Natural killer cell treated with Interleukin-12 subunit alpha and Interleukin-12 subunit beta and Interleukin-15 and Interleukin-18, amount 100 ng/mL, for 72 hours (primary cell): ENCODE data around the gene ABCF3. TPM values are rescaled to one million over a fixed set of nuclear protein-coding genes. Genes with fewer than 3 reads are reported as not detected.

Experiments used
- ATAC-seq, 2 donors: fragments of 150-1000 bp; cut with Tn5 transposase in 1 of 2; sonication (Bioruptor Pico), chemical (Tn5 transposase) in 1 of 2; 2 replicates each; pipeline ENCODE4 v1.10.0; 2021
- DNase-seq: peaks from one replicate; pipeline ENCODE4 v3.0.0; 2022; ENCODE audit warnings: low spot score
- H3K27ac Mint-ChIP-seq, 2 donors: 1 replicate in 1 of 2; 2 replicates in 1 of 2; pipeline ENCODE4 v1.8.0; 2022; ENCODE audit warnings: mixed read lengths in 2 of 2, mild to moderate bottlenecking in 1 of 2, moderate library complexity in 1 of 2
- H3K27me3 Mint-ChIP-seq, 2 donors: 1 replicate in 1 of 2; 2 replicates in 1 of 2; pipeline ENCODE4 v1.8.0; 2022; ENCODE audit warnings: mixed read lengths in 2 of 2
- H3K36me3 Mint-ChIP-seq: one replicate; pipeline ENCODE4 v1.8.0; 2022; ENCODE audit warnings: mixed read lengths
- H3K4me1 Mint-ChIP-seq, 2 donors: 1 replicate in 1 of 2; 2 replicates in 1 of 2; pipeline ENCODE4 v1.8.0; 2022; ENCODE audit warnings: low read depth in 2 of 2, mixed read lengths in 2 of 2, mild to moderate bottlenecking in 1 of 2
- H3K4me3 Mint-ChIP-seq: one replicate; pipeline ENCODE4 v1.8.0; 2022; ENCODE audit warnings: mixed read lengths
- H3K9me3 Mint-ChIP-seq: 2 replicates; pipeline ENCODE4 v1.8.0; 2022; ENCODE audit warnings: mixed read lengths
- total RNA-seq, 2 donors: library from RNA; stranded (reverse); gene quantifications; one replicate each; pipeline ENCODE4 v1.2.3, GENCODE V29; 2022

ABCF3 gene
- total RNA-seq, 2 donors from 2014 or later = 102 to 144 TPM

- Mint-ChIP-seq H3K36me3 (no peaks in the 10 kb centered on the region), H3K27me3 (no peaks in the 10 kb centered on the region)
- ATAC-seq = no peak
These were observed 11.7 kb upstream of the ABCF3 start for GRCh38 chr3:184174284-184174645.

GRCh38 chr3:184174646-184175492 is 11.1 kb upstream of the ABCF3 start, which contains the start of gene AP2M1:
Gene AP2M1, plus strand, starts transcription at chr3:184174855. Its CDS starts 2,139 bp downstream, at chr3:184176994.
- Mint-ChIP-seq H3K36me3 (no peaks in the 10 kb centered on the region), H3K27ac (peak within 1 kb of the TSS; percentile 63 to 87), H3K4me3 (peak within 1 kb of the TSS; percentile 97), H3K27me3 (no peaks in the 10 kb centered on the region), H3K9me3 (no peaks in the 10 kb centered on the region), H3K4me1 (peaks cover 21 to 33% of the 10 kb centered on the region in 2 donors)
- ATAC-seq (peak; percentile 98 to 99), DNase-seq (peak; percentile 98)

More at GRCh38 chr3:184174284-184174645, 11.7 kb upstream of the ABCF3 start:
- Mint-ChIP-seq H3K4me1 (peaks cover 21 to 33% of the 10 kb centered on the region in 2 donors), H3K9me3 (no peaks in the 10 kb centered on the region), H3K4me3 (peak overlapping the region; percentile 97), H3K27ac (peak overlapping the region; percentile 20 to 87)
- DNase-seq = no peak

- Mint-ChIP-seq H3K4me1 (peaks cover 21 to 33% of the 10 kb centered on the region in 2 donors), H3K36me3 (no peaks in the 10 kb centered on the region), H3K9me3 (no peaks in the 10 kb centered on the region), H3K4me3 (peak overlapping the region; percentile 97), H3K27me3 (no peaks in the 10 kb centered on the region), H3K27ac (peak overlapping the region; percentile 63 to 87)
- DNase-seq = no peak
- ATAC-seq = no peak
These were observed 10.5 kb upstream of the ABCF3 start for GRCh38 chr3:184175506-184175905.

GRCh38 chr3:184175981-184176376 is 10.0 kb upstream of the ABCF3 start:
- H3K4me1 Mint-ChIP-seq = peaks cover 21 to 33% of the 10 kb centered on the region in 2 donors
- ATAC-seq (no peak), DNase-seq (no peak)
- no peaks in the 10 kb centered on the region for H3K27me3 Mint-ChIP-seq
- no peaks in the 10 kb centered on the region for H3K9me3 Mint-ChIP-seq
- H3K36me3 Mint-ChIP-seq = no peaks in the 10 kb centered on the region
- peak overlapping the region; percentile 63 to 87 for H3K27ac Mint-ChIP-seq
- peak overlapping the region; percentile 97 for H3K4me3 Mint-ChIP-seq

- Mint-ChIP-seq H3K27ac (peak overlapping the region; percentile 63 to 87), H3K4me1 (peaks cover 21 to 30% of the 10 kb centered on the region in 2 donors)
These were observed 9.3 kb upstream of the ABCF3 start for GRCh38 chr3:184176377-184177330.

GRCh38 chr3:184177331-184177731 is 8.7 kb upstream of the ABCF3 start:
- no peaks in the 10 kb centered on the region for H3K9me3 Mint-ChIP-seq
- no peaks in the 10 kb centered on the region for H3K36me3 Mint-ChIP-seq
- DNase-seq (no peak), ATAC-seq (no peak)
- no peaks in the 10 kb centered on the region for H3K27me3 Mint-ChIP-seq
- H3K4me3 Mint-ChIP-seq = peak overlapping the region; percentile 97
- H3K27ac Mint-ChIP-seq = no peak overlapping the region
- peaks cover 21 to 28% of the 10 kb centered on the region in 2 donors for H3K4me1 Mint-ChIP-seq

More at GRCh38 chr3:184176377-184177330, 9.3 kb upstream of the ABCF3 start:
- no peak for DNase-seq
- no peak for ATAC-seq
- peak overlapping the region; percentile 97 for H3K4me3 Mint-ChIP-seq
- no peaks in the 10 kb centered on the region for H3K36me3 Mint-ChIP-seq
- H3K27me3 Mint-ChIP-seq = no peaks in the 10 kb centered on the region
- no peaks in the 10 kb centered on the region for H3K9me3 Mint-ChIP-seq

- Mint-ChIP-seq H3K9me3 (no peaks in the 10 kb centered on the region), H3K27ac (no peak overlapping the region), H3K27me3 (no peaks in the 10 kb centered on the region), H3K4me1 (peaks cover 21 to 28% of the 10 kb centered on the region in 2 donors), H3K4me3 (peak overlapping the region; percentile 39), H3K36me3 (no peaks in the 10 kb centered on the region)
- DNase-seq (no peak), ATAC-seq (no peak)
These were observed 8.2 kb upstream of the ABCF3 start for GRCh38 chr3:184177767-184178306.

- no peak overlapping the region for H3K4me3 Mint-ChIP-seq
- no peak overlapping the region for H3K27ac Mint-ChIP-seq
- H3K4me1 Mint-ChIP-seq = peaks cover 21 to 27% of the 10 kb centered on the region in 2 donors
- no peaks in the 10 kb centered on the region for H3K9me3 Mint-ChIP-seq
- no peak for DNase-seq
- no peaks in the 10 kb centered on the region for H3K36me3 Mint-ChIP-seq
- no peaks in the 10 kb centered on the region for H3K27me3 Mint-ChIP-seq
- ATAC-seq = no peak
These were observed 7.4 kb upstream of the ABCF3 start for GRCh38 chr3:184178521-184179138.

- peaks cover 16 to 23% of the 10 kb centered on the region in 2 donors for H3K4me1 Mint-ChIP-seq
- no peaks in the 10 kb centered on the region for H3K27me3 Mint-ChIP-seq
- H3K27ac Mint-ChIP-seq = peak overlapping the region in 1 of 2 donors; percentile 41
- ATAC-seq (no peak), DNase-seq (no peak)
- peaks cover 4% of the 10 kb centered on the region for H3K36me3 Mint-ChIP-seq
- H3K9me3 Mint-ChIP-seq = no peaks in the 10 kb centered on the region
- H3K4me3 Mint-ChIP-seq = no peak overlapping the region
These were observed 5.8 kb upstream of the ABCF3 start for GRCh38 chr3:184180165-184180564.

GRCh38 chr3:184181596-184181995 is 4.4 kb upstream of the ABCF3 start:
- Mint-ChIP-seq H3K4me1 (peaks cover 20 to 21% of the 10 kb centered on the region in 2 donors), H3K9me3 (no peaks in the 10 kb centered on the region), H3K27me3 (no peaks in the 10 kb centered on the region), H3K27ac (no peak overlapping the region), H3K36me3 (peaks cover 4% of the 10 kb centered on the region), H3K4me3 (no peak overlapping the region)
- DNase-seq (no peak), ATAC-seq (no peak)

GRCh38 chr3:184183679-184184078 is 2.3 kb upstream of the ABCF3 start:
- H3K4me1 Mint-ChIP-seq = peaks cover 30 to 33% of the 10 kb centered on the region in 2 donors

GRCh38 chr3:184184546-184185230 is 1.3 kb upstream of the ABCF3 start:
- ATAC-seq = no peak
- Mint-ChIP-seq H3K9me3 (no peaks in the 10 kb centered on the region), H3K4me3 (peak overlapping the region; percentile 98), H3K27me3 (no peaks in the 10 kb centered on the region), H3K4me1 (peaks cover 35 to 36% of the 10 kb centered on the region in 2 donors), H3K27ac (peak overlapping the region; percentile 79 to 95), H3K36me3 (peaks cover 15% of the 10 kb centered on the region)
- no peak for DNase-seq

More at GRCh38 chr3:184183679-184184078, 2.3 kb upstream of the ABCF3 start:
- DNase-seq (no peak), ATAC-seq (no peak)
- no peaks in the 10 kb centered on the region for H3K27me3 Mint-ChIP-seq
- H3K9me3 Mint-ChIP-seq = no peaks in the 10 kb centered on the region
- H3K36me3 Mint-ChIP-seq = peaks cover 15% of the 10 kb centered on the region
- H3K27ac Mint-ChIP-seq = peak overlapping the region in 1 of 2 donors; percentile 16
- H3K4me3 Mint-ChIP-seq = no peak overlapping the region
